GM11168 (cell line): ENCODE data around the gene FCER1A.

Experiments used
- in situ Hi-C: fragments of 300-500 bp; cut with MboI; formaldehyde crosslinking; loops from one replicate; pipeline ENCODE4 v1.12.0; 2022; ENCODE audit warnings: low sequenced_read_pairs; ENCODE audit not compliant: unreplicated experiment

Gene FCER1A

GRCh38 chr1:159302095-159302494, at the start of gene FCER1A:
TSS of gene FCER1A (plus strand) at chr1:159302336. CDS start at chr1:159302365, 29 bp downstream.
- in situ Hi-C loops, result no loop called here

GRCh38 chr1:159261311-159261710, 40.8 kb upstream of the FCER1A start:
- in situ Hi-C loops, result no loop called here

GRCh38 chr1:159261721-159262494, 40.2 kb upstream of the FCER1A start:
- in situ Hi-C loops, result no loop called here

- in situ Hi-C loops, result no loop called here
These were observed 35.3 kb upstream of the FCER1A start for GRCh38 chr1:159266832-159267231.

- in situ Hi-C loops, result no loop called here
These were observed 27.5 kb upstream of the FCER1A start for GRCh38 chr1:159274631-159275030.

GRCh38 chr1:159275891-159276290, 26.2 kb upstream of the FCER1A start:
- in situ Hi-C loops, result no loop called here

- in situ Hi-C loops, result no loop called here
These were observed 22.4 kb upstream of the FCER1A start for GRCh38 chr1:159279773-159280172.

- in situ Hi-C loops, result no loop called here
These were observed 20.0 kb upstream of the FCER1A start for GRCh38 chr1:159282118-159282517.

GRCh38 chr1:159289060-159289459, 13.1 kb upstream of the FCER1A start:
- in situ Hi-C loops, result no loop called here

GRCh38 chr1:159291424-159291823, 10.7 kb upstream of the FCER1A start:
- in situ Hi-C loops, result no loop called here

GRCh38 chr1:159296706-159297375, 5.3 kb upstream of the FCER1A start:
- in situ Hi-C loops, result no loop called here

- in situ Hi-C loops, result no loop called here
These were observed 2.0 kb upstream of the FCER1A start for GRCh38 chr1:159300146-159300545.

- in situ Hi-C loops, result no loop called here
These were observed 5.3 kb downstream of the FCER1A start for GRCh38 chr1:159307346-159308020.

- in situ Hi-C loops, result no loop called here
These were observed 9.5 kb downstream of the FCER1A start for GRCh38 chr1:159311679-159312078.

- in situ Hi-C loops, result no loop called here
These were observed 13.2 kb downstream of the FCER1A start for GRCh38 chr1:159315381-159315780.

GRCh38 chr1:159318784-159319551, 16.8 kb downstream of the FCER1A start:
- in situ Hi-C loops, result no loop called here

- in situ Hi-C loops, result no loop called here
These were observed 32.7 kb downstream of the FCER1A start for GRCh38 chr1:159334797-159335196.

GRCh38 chr1:159338018-159338417, 35.9 kb downstream of the FCER1A start:
- in situ Hi-C loops, result no loop called here

GRCh38 chr1:159339536-159339935, 37.4 kb downstream of the FCER1A start:
- in situ Hi-C loops, result no loop called here

GRCh38 chr1:159341736-159342135, 39.6 kb downstream of the FCER1A start:
- in situ Hi-C loops, result no loop called here
